ENCODE measurements around the gene CNOT4.
"Not testable (repeated sequence)": the region's sequence is repeated elsewhere in the genome, so short reads cannot be mapped to it uniquely, and the experiment has no call there.

The CNOT4 gene

GRCh38 chr7:135449436-135449835 lies 60.5 kb downstream of the CNOT4 start:
- no peak for DNase-seq

DNA sequence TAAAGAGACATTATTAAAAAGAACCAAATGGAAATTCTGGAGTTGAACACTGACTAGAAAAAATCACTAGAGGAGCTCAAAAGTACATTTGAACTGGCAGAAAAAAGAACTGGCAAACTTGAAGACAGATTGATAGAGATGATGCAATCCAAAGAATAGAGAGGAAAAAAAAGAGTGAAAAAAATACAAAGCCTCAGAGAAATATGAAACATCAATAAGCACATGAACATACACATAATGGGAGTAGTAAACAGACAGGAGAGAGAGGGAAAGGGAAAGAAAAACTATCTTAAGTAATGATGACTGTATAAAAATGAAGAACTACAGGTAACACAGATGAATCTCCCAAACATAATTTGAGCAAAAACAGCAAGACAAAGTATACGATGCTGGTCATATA lies 61.1 kb downstream of the CNOT4 start:
- DNase-seq, result no peak

GRCh38 chr7:135447748-135448147 lies 62.2 kb downstream of the CNOT4 start:
- DNase-seq, result no peak

- DNase-seq, result no peak
Observed at GRCh38 chr7:135445690-135446089, 64.2 kb downstream of the CNOT4 start.

DNA sequence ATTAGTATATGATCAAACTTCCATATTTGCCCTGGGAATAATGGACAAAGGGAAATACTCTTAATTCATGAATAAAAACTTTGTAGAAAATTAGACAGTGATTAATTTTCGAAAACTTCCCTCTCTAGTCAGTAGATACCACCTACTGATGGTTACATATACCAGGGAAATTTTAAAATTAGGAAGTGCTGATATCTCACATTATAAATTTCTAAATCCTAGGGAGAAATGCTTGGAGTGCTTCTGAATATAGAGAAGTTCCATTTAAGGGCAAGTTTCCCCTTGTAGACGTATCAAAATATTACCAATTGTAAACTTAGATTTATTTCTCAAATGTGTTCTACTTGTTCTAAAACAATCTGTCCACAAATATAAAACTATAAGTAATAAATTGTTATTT lies 64.6 kb downstream of the CNOT4 start:
- DNase-seq, result not testable (repeated sequence)

GRCh38 chr7:135441791-135442190 lies 68.1 kb downstream of the CNOT4 start:
- no peak for DNase-seq

DNA sequence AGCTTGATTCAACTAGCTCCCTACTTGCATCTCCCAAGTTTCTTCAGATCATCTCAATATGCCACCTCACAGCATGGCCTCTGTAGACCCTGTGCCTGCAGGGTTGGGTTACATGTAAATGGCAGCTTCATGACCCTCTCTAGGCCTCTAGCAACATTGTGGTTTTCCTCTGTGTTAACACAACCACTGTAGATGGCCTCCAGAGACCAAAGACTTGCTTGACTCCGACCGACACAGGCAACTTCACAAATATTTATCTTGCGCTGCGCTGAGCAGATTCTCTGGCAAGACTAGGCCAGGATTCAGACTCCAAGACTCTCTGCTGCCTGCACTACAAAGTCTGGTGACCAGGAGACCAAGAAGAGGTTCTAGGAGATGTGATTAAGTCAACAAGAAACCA lies 75.9 kb downstream of the CNOT4 start:
- no peak for DNase-seq

- no peak for DNase-seq
Observed at GRCh38 chr7:135430626-135431025, 79.3 kb downstream of the CNOT4 start.

DNA sequence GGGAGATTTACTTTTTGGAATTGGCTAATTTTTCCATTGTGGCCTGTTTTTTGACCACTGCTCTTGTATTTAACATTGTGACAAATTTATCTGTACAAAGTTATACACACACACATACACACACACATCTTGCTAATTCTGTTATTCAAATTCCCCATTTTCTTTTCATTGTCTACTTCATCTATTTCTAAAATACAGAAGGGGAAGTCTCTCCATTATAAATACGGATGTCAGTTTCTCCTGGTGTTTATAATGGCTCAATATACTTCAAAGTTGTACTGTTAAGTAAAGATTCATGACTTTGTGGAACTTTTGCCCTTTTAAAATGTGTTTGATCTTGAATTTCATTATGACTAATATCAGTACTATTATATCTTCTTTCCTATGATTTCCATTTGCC lies 81.0 kb downstream of the CNOT4 start:
- DNase-seq, result no peak

DNA sequence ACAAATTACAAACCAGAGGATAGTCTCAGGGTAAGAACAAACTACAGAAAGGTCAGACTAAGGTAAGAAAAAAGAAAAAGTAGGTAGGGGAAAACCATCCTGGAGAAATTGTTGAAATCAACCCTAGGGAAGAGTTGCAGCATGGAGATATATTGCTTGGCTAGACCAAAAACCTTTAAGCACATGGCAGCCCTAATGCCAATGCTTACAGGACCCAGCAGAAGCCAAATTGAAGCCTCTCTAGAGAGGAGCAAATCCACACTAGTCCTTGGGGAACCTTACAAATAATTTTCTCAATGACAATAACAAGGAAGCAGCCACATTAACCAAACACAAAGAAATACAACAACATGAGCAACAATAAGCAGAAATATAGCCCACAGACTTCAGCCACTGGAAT lies 81.9 kb downstream of the CNOT4 start:
- DNase-seq, result no peak

GRCh38 chr7:135427166-135427565 lies 82.7 kb downstream of the CNOT4 start:
- DNase-seq, result no peak

DNA sequence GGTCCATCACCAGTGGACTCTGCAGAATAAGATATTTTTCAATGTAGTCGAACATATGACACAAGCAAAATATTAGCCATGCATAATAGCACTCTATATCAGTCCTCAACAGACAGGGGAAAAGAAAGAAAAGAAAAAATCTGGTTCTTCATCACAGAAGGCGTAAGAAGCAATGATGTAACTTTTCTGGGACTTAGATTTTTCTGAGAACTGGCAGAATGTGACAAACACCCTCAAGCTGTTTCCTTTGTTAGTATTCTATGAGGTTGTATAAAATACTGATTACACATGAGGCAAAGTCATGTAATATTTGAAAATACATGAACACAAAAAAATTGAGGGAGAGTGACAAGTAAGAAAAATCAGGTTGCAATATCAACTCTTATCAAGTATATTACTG lies 84.9 kb downstream of the CNOT4 start:
- DNase-seq, result no peak

- no peak for DNase-seq
Observed at GRCh38 chr7:135420786-135421185, 89.1 kb downstream of the CNOT4 start.

- no peak for DNase-seq
Observed at GRCh38 chr7:135416431-135416830, 93.5 kb downstream of the CNOT4 start.

GRCh38 chr7:135414850-135415439 lies 95.0 kb downstream of the CNOT4 start:
- DNase-seq, result no peak

DNA sequence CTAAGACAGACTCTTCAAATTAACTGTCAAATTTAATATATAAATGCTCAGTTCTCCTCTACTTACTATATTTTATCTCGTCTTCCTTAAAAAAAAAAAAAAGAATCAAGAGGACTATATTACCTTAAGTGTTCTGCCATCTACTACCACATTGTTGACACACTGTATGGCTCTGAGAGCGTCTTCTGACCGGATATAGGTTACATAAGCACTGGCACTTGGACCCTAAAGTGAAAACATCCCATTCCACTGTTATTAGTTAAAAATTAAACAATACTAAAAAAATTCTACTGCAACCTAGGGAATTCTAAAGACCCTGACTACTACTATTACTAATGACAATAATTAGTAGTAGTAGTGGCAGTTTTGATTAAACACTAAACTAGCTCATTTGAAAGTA lies 95.7 kb downstream of the CNOT4 start:
- DNase-seq, result no peak

DNA sequence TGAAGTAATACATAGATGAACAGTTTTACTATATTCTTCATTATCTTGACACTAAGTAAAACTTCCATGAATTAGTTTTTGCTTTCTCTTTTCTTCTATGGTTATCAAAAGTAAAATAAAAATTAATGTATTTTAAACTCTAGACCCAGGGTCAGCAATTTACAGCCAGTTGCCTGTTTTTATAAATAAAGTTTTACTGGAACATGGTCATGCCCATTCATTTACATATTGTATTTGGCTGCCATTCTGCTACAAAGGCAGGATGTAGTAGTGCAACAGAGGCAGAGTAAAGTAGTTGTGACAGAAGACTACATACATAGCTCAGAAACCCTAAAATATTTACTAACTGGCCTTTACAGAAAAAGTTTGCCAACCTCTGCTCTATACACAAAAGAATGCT lies 98.8 kb downstream of the CNOT4 start:
- no peak for DNase-seq

DNA sequence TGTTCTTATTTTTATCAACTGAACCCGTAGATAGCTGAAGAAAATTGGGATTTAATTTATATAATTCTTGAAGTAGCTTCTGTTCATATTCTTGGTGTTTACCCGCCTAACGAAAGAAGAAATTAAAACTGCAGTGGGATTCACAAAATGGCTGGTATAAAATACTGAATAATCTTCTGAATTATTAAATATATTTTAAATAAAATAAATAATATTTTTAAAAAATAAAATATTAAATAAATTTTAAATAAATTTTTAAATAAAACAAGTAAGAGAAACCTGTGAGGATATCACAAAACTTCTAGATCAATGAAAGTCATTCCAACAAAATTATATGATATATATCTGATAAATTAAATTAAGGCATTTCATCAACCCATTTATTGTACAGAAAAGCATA lies 99.4 kb downstream of the CNOT4 start:
- DNase-seq, result no peak

DNA sequence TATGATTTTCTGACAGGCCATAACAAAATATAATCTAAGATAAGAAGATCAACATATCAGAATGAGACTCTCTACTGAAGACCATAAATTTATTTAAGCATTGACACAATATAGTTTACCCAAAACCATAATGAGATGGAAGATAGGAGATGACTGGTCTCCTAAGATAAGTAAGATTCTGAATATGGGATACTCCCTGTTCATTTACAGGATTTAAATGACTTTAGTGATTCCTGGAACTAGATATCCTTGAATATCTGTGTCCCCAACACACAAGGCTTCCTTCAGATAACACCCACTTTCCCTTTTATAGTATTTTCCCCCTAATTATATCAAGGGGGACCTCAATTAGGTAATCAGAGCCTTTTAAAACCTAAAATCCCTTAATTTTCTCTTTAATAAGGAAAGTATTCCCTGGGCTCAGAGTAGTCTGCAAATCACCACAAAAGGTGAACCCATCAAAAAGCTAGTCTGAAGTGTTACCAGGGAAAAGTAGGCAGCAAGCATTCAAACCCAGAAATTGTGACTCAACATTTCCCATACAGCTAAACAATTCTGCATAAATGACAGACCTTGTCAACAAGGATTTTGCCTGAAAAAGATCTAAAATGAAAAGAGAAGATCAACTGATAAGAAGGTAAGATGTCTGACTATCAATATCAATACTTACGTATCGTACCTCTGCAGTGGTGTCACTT lies 99.9 kb downstream of the CNOT4 start:
- DNase-seq, result no peak

DNA sequence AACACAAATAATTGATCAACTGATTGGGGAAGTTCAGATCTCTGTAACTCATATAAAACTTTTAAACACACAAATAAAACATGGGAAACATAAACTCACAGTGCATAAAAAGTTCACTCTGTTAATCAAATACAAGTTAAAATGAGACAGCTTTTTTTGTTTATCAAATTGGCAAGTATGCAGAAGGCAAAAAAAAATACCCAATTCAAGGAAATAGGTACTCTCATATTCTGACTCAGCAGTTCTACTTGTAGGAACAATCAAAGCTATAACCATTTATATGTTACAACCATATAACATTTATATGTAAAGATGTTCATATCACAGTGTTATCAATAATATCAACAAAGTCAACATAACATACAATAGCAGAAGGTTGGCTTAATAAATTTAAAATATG lies 102.0 kb downstream of the CNOT4 start:
- no peak for DNase-seq

DNA sequence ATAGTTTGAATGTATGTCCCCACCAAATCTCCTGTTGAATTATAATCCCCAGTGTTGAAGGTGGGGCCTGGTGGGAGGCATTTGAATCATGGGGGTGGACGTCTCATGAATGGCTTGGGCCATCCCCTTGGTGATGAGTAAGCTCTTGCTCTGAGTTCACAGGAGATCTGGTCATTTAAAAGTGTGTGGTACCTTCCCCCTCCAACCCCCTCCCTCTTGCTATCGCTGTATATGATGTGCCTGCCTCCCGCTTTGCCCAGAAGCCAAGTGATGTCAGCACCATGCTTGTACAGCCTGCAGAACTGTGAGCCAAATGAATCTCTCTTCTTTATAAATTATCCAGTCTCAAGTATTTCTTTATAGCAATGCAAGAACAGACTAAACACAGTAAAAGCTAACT lies 103.0 kb downstream of the CNOT4 start:
- no peak for DNase-seq

DNA sequence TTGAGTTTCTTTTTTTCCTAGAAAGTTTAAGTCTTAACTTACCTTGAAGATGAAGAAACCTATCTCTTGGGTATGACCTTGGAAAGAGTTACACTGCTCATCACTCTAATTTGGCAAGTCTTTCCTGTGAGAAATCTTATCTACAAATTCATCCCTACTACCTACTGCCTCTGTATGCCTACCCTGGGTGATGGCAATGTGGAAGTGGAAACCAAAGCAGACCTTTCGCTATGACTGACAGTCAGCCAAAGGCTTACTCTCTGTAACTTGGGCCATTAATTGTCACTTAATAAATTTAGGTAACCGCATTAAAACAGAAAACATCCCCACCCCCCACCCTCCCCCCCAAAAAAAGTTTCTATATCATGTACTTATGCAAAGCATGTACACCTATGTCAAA lies 103.9 kb downstream of the CNOT4 start:
- no peak for DNase-seq

- DNase-seq, result no peak
Observed at GRCh38 chr7:135403302-135403701, 106.6 kb downstream of the CNOT4 start.

DNA sequence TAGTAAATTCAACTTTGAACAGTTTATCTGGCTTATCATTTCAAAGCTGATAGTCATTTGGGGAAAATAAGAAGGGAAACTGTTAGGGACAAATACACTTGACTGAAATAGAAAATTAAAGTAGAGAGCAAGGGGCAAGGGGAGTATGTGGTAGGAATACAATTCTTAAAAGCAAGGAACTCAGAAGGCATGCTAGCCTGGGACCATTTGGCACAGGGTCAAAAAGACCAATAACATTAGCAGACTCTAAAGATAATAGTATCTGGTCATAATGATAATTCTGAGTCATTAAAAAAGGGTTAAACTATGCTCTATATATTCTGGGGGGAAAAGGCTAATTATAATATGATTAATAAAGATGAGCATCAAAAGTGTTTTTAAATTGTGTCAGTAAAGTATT lies 112.2 kb downstream of the CNOT4 start:
- no peak for DNase-seq

DNA sequence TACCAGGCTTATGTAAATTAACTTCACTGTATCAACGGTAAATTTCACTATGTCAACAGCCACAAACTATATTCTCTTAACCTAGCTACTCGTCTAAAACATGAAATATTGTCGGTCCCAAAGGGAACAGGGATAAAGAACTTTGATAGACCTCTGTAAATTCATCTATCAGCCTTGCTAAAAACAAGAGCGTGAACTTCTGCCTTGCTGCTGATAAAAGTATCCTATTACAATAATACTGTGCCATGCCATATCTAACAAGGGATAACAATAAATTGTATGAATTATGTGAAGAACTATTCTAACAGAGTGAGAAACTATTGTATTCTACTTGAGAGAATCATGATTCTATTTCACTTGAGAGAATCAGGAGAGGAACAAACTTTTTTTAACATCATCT lies 117.2 kb downstream of the CNOT4 start:
- peak; percentile 86 for DNase-seq

Data from NCI-H1436 treated with DMSO at 0.1 percent for 48 hours (cell line).